Measurements from ENCODE around the gene TBC1D1.

- TF ChIP-seq CTCF (IDR thresholded peaks at IDR 0.05) (no peak), POLR2AphosphoS5 (IDR thresholded peaks at IDR 0.05; ENCODE audit: low read depth, low read length) (no peak), REST (IDR thresholded peaks at IDR 0.05; ENCODE audit: insufficient read depth in 1 of 2, low read depth in 2 of 2, low read length in 1 of 2) (no peak)
These were observed 14.8 kb downstream of the TBC1D1 start for GRCh38 chr4:37905533-37906169.
